GM21526 (cell line): ENCODE results near the gene RBM20.
A peak's percentile ranks its signal among the peaks of the same experiment; 100 is the strongest.

Experiments
- ATAC-seq: cut with Tn5 transposase; IDR thresholded peaks from one replicate; pipeline ENCODE4 v1.9.1; 2021; ENCODE audit warnings: moderate library complexity; ENCODE audit not compliant: unreplicated experiment, low FRiP score

The RBM20 gene

GRCh38 chr10:110824660-110825059 lies 180.5 kb downstream of the RBM20 start:
- no peak for ATAC-seq

DNA sequence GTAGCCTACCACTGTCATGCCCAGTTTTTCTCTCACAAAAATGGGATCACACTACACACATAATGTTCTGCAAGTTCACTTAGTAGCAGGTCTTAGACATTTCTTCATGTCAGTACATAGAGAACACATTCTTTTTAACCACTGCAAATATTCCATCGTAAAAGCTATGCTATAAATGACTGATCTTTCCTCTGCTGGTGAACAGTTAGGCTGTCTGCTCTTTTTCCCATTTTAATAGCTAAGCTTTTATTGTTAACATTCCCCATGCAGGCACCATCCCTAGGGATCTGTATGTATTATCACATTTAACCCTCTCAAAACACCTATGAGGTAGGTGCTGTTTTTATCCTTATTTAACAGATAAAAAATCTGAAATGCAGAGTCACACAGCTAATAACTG lies 181.4 kb downstream of the RBM20 start:
- no peak for ATAC-seq

- ATAC-seq: no peak
These were observed 183.3 kb downstream of the RBM20 start for GRCh38 chr10:110827410-110827809.

GRCh38 chr10:110827875-110828274 lies 183.7 kb downstream of the RBM20 start:
- no peak for ATAC-seq

- ATAC-seq: no peak
These were observed 184.4 kb downstream of the RBM20 start for GRCh38 chr10:110828525-110828924.

- ATAC-seq: no peak
These were observed 185.7 kb downstream of the RBM20 start for GRCh38 chr10:110829721-110830410.

GRCh38 chr10:110833234-110833940 lies 189.3 kb downstream of the RBM20 start:
- no peak for ATAC-seq

GRCh38 chr10:110833941-110834628 lies 189.9 kb downstream of the RBM20 start:
- ATAC-seq: no peak

GRCh38 chr10:110834629-110835301 lies 190.6 kb downstream of the RBM20 start:
- no peak for ATAC-seq

DNA sequence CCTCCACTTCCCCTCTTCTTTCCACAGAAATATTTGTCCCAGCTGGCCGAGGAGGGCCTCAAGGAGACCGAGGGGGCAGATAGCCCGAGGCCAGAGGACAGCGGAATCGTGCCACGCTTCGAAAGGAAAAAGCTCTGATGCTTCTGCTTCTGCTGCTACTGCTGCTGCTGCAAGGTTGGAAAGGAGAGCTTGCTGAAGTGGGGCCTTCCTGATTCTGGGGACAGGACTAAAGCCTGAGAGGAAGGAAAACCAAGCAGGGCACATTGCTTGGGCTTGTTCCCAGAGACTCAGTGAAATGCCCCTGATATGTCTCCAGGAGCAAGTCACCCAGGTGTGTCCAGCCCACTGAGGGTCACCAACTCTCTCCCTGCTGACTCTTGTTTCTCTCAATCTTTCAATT lies 191.7 kb downstream of the RBM20 start:
- ATAC-seq: no peak

DNA sequence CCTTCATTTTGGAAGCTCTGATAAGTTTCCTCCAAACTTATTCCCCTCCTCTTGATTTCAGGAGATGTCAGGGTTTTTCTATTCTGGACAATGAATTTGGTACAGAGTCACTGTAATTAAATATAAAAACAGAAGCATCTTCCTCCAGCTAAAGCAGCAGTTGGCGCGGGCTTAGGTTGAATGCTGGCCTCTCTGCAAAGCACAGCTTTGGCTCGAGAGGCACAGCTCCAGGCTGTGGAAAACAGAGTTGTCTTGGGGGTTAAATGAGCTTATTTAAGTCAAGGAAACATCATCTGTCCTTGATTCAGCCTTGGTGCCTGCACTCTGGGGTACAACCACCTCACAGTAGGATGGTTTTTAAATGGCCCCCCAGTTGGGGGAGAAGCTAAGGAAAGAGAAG lies 192.6 kb downstream of the RBM20 start:
- no peak for ATAC-seq

DNA sequence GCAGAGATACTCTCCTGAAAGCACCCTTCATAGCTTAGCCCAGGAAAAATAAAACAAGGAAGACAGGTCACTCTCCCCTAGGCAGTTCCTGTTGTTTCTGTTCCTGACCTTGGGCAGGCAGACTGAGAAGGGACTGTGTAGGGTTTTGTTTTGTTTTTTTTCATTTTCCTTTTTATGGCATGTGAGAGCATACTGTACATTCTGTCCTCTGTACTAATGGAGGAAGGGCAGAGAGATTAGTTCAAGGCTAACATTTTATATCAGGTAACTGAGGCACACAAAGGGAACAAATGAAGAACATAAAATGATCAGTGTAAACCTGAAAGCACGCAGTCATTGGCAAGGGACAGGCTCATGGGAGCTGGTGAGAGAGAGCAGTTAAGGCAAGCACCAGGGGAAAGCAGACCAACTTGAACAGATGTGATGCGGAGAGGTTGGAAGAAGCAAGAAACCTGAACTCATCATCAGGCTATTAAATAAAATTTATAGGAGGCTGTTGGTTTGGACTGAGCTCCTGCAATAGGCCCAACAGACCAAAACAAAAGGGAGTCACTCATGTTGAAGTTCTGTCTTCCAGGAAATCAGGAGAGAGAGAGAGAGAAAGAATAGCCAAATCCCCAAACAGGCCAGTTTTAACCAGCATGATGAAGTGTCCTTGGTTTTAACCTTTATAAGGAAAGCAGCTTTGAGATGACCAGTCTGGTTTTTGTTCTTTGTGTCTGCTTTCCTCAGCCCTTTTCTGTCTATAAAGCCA lies 193.5 kb downstream of the RBM20 start:
- ATAC-seq: no peak

DNA sequence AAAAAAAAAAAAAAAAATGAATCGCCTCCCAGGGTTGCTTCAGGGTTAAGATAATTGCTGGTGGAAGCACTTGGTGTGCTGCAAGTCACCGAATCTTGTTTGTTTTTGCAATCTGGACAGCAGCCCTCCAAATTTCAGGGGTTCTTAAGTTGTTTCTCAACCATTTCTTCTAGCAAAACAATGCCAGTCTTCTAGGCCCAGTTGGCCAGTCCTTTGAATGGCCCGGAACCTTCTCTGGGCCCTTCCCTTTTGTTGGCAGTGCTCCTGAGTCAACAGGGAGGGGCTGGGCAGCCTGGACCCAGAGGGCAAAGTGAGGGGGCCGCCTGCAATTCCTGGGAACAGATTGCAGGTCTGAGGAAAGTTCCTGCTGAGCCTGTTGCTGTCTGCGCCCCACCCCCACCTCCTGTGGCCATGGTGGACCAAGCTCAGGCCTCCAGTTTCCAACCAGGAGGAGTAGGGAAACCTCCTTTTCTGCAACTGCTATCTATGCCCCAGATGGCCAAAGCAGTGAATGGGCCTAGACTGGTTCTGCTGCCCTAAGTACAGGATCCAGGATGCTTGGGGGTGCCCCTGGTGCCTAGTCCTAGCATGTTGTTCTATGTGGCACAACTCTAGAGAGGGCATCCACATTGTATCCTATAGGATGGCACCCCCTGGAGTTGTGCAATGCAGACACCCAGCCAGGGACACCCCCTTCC lies 196.2 kb downstream of the RBM20 start:
- no peak for ATAC-seq

DNA sequence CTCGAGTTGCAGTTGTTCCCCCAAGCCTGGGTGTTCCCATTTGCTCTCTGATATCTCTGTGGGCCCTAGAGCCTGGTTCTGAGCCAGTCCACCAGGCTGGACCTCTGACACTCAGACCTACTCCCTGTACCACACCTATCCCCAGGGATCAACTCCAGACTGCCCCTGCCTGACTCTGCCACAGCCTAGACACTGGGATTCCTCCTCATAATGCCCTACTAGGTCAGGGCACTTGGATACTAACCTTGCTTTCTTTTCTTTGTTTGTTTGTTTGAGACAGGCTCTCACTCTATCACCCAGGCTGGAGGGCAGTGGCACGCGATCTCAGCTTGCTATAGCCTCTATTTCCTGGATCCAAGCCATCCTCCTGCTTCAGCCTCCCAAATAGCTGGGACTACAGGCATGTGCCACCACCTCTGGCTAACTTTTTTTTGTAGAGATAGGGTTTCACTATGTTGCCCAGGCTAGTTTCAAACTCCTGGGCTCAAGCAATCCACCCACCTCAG lies 196.8 kb downstream of the RBM20 start:
- ATAC-seq: no peak

DNA sequence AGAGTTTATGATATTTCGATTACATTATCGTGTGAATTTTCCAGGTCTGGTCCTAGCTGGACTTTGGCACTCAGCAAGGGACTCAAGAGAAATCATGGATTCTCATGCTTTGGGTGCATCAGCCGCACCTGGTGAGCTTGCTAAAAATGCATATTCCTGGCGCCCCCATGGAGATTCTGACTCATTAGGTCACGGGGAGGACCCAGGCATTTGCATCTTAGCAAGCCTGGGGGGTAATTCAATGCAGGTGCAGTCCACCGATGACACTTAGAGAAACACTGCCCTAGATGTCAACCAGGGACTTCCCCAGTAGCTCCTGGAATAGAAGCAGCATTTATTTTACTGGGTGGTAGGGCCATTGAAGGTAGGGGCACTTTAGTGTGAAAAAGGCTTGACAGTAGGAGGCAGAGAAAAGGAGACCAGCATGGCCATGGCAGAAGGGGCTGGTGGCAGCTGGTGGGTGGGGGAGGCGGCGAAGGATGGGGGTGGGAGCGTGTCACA lies 197.7 kb downstream of the RBM20 start:
- ATAC-seq: peak; percentile 73

GRCh38 chr10:110842326-110842904 lies 198.3 kb downstream of the RBM20 start:
- ATAC-seq: no peak

DNA sequence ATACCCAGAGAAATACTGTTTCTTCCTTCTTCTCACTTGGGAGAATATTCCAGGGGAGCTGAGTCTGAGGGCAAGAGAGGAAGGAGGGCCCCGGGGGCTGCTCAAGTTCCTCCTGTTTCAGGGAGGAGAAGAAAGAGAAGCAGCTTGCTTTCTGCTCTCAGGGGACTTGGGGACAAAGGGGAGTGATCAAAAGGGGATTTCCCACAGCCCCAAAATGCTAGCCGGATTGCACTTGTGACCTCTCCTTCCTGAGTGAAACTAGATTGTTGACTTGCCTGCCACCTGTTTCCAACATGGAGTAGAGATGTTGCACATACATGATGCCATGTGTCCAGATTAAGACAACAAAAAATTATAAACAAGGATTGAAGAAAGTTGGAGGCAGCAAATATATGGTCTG lies 198.9 kb downstream of the RBM20 start:
- ATAC-seq: peak; percentile 82

GRCh38 chr10:110843796-110844616 lies 199.9 kb downstream of the RBM20 start:
- no peak for ATAC-seq

DNA sequence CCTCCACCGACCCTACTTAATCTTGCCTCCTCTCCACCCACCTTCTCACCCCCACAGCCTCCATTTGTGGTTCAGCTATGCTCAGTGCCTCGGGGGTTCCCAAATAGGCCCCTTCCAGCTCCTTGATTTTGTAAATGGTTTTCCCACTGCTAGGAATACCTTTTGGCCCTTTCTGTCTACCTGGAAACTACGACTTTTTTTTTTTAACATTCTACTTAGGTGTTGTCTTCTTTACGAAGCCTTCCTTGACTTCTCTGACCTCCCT lies 200.4 kb downstream of the RBM20 start:
- ATAC-seq: no peak
